Hepatocyte (in vitro differentiated cells): ENCODE data around the gene GMNN.
"Not testable (repeated sequence)": the region's sequence is repeated elsewhere in the genome, so short reads cannot be mapped to it uniquely, and the experiment has no call there.

Experiments
- EZH2 ChIP-seq: fragments of 200-600 bp; sonication (generic); IDR thresholded peaks from 2 replicates; pipeline ENCODE4 v1.6.1; 2016; ENCODE audit warnings: antibody characterized with exemption, mild to moderate bottlenecking, borderline replicate concordance
- EZH2phosphoT487 ChIP-seq: fragments of 200-600 bp; sonication (generic); IDR thresholded peaks from one replicate; pipeline ENCODE4 v1.6.1; 2018; ENCODE audit warnings: antibody characterized with exemption, mild to moderate bottlenecking, low read depth, moderate library complexity; ENCODE audit not compliant: unreplicated experiment, severe bottlenecking
- TF ChIP-seq, protein P1 (sequence below): fragments of 200-600 bp; sonication (generic); IDR thresholded peaks from 2 replicates; pipeline ENCODE4 v1.5.1; 2016; ENCODE audit warnings: antibody characterized with exemption, mild to moderate bottlenecking; ENCODE audit not compliant: poor library complexity

- TF ChIP-seq, protein P1, sequence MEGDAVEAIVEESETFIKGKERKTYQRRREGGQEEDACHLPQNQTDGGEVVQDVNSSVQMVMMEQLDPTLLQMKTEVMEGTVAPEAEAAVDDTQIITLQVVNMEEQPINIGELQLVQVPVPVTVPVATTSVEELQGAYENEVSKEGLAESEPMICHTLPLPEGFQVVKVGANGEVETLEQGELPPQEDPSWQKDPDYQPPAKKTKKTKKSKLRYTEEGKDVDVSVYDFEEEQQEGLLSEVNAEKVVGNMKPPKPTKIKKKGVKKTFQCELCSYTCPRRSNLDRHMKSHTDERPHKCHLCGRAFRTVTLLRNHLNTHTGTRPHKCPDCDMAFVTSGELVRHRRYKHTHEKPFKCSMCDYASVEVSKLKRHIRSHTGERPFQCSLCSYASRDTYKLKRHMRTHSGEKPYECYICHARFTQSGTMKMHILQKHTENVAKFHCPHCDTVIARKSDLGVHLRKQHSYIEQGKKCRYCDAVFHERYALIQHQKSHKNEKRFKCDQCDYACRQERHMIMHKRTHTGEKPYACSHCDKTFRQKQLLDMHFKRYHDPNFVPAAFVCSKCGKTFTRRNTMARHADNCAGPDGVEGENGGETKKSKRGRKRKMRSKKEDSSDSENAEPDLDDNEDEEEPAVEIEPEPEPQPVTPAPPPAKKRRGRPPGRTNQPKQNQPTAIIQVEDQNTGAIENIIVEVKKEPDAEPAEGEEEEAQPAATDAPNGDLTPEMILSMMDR, result not testable (repeated sequence)
- not testable (repeated sequence) for TF ChIP-seq EZH2, EZH2phosphoT487
Observed at GRCh38 chr6:24731456-24732134, 43.1 kb upstream of the GMNN start.
